GM18909 (cell line): ENCODE measurements around the gene TIPRL.

Experiments
- ATAC-seq: cut with Tn5 transposase; IDR thresholded peaks from one replicate; pipeline ENCODE4 v1.9.1; 2021; ENCODE audit warnings: mild to moderate bottlenecking; ENCODE audit not compliant: unreplicated experiment, poor library complexity

TIPRL gene

DNA sequence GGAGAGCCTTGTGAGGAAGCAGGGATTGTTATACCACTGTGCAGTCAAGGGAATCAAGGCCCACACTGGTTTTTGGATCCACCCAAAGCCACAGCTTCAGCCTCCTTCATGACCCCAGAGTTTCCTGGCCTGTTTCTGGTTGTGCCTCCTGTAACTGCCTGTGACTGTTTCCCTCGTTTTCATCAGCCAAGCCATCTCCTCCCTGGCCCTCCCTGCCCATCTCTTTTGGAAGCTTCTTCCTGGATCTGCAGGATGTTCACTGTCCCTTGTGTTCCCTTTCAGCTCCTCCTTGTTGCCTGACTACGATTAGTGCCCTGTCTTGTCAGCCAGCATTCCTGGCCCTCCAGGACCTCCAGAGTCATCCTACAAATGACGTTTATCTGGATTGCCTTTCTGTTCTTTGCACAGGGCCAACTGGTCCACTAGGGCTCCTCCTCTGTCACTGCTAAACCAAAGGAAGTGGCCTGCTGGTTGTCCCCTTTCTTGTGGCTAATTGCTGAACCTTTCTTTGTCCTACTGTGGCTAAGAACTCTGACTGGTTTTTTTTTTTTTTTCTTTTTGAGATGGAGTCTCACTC, 65.0 kb downstream of the TIPRL start:
- no peak for ATAC-seq

DNA sequence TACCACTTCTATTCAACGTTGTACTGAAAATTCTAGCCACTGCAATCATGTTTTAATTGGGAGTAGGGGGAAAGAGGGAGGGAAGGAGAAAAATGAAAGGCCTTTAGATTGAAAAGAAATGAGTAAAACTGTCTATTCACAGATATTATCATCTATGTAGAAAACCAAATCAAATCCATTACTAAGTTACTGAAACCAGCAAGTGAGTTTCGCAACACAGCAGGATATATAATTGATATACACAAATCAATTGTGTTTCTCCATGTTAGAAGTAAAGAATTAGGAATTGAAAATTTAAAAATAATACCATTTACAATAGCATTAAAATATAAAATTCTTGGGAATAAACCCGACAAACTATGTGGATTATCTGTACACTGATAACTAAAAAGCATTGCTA, 66.3 kb downstream of the TIPRL start:
- no peak for ATAC-seq

DNA sequence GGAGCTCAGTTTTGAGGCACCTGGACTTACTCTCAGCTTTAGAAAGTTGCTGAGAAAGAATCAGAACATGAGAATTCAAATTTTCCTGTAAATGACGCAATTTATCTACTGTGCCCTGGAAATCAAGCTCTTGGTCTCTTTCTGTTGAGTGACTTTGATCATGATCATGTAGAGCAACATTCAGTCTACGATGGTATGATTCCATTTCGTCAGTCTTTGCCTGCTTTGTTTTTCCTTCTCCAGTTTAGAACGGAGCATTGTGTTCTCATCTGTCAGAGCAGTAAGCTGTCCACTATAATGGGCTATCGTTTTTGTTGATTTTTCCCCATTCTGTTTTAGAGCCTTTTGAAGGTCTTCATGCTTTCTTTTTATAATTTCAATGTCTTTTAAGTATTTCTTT, 67.7 kb downstream of the TIPRL start:
- no peak for ATAC-seq
